ENCODE measurements around the gene PIGU.

PIGU gene

DNA sequence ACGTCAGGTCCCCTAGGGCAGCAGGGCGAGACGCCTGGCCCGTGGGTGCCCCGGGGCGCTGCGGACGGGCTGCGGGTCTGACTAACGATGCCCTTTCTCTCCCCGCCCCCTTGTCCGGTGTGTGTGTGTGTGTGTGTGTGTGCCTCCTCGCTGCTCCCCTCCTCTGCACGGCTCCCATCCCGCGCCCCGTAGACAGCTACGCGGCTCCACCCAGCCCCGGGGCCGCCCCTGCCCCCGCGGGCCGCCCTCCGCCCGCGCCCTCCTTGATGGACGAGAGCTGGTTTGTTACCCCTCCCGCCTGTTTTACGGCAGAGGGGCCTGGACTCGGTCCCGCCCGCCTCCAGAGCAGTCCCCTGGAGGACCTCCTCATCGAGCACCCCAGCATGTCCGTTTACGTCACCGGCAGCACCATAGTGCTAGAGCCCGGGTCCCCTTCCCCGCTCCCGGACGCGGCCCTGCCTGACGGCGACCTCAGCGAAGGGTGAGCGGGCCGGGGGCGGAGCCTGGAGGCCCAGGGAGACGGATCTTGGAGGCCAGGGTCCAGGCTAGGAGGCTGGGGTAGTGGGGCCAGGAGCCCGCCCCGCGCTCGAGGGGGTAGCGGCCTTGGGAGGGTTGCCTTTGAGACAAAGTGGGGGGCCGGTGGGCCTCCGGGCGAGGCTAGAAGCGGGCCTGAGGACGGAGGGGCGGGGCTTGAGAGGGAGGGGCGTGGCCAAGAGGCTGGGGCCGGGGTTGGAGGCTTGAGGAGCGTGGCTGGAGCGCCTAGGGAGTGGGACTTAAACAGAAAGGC lies 32.3 kb upstream of the PIGU start:
- Histone ChIP-seq H3F3A (ENCODE audit: control insufficient read depth, insufficient read depth) (peaks cover 14% of the 10 kb centered on the region), H3K4me1 (ENCODE audit: control insufficient read depth, low read length) (peaks cover 27% of the 10 kb centered on the region), H3K9me3 (ENCODE audit: control insufficient read depth, insufficient read depth, low read length) (no peaks in the 10 kb centered on the region), H3K27ac (ENCODE audit: low read depth, low read length) (peak overlapping the region; percentile 57), H3K4me2 (ENCODE audit: low read length) (peak overlapping the region; percentile 95), H3K27me3 (ENCODE audit: control insufficient read depth, low read length) (0 out of 2 replicates have a peak, but pooled peaks cover 2% of the 10 kb centered on the region), H3K9me2 (replicated peaks; ENCODE audit: control insufficient read depth, low read length) (no peaks in the 10 kb centered on the region), H3K79me2 (ENCODE audit: control insufficient read depth, low read length) (no peaks in the 10 kb centered on the region), H3K36me3 (ENCODE audit: control insufficient read depth, low read length) (no peaks in the 10 kb centered on the region), H4K20me1 (ENCODE audit: control insufficient read depth, insufficient read depth, low read depth, low read length) (no peaks in the 10 kb centered on the region), H3K4me3 (ENCODE audit: low read length) (peak overlapping the region; percentile 92)
- no peak for TF ChIP-seq EZH2phosphoT487 (IDR thresholded peaks at IDR 0.05; ENCODE audit: borderline replicate concordance, low read length)
- TF ChIP-seq CTCF (IDR thresholded peaks at IDR 0.05; ENCODE audit: low read depth, low read length, poor library complexity, severe bottlenecking): no peak

GRCh38 chr20:34708621-34709043 lies 31.7 kb upstream of the PIGU start:
- Histone ChIP-seq H3K4me1 (ENCODE audit: control insufficient read depth, low read length) (peaks cover 29% of the 10 kb centered on the region), H3K36me3 (ENCODE audit: control insufficient read depth, low read length) (no peaks in the 10 kb centered on the region), H3K4me3 (ENCODE audit: low read length) (peak overlapping the region; percentile 92), H3K4me2 (ENCODE audit: low read length) (peak overlapping the region; percentile 95), H3K9me3 (ENCODE audit: control insufficient read depth, insufficient read depth, low read length) (no peaks in the 10 kb centered on the region), H3K27ac (ENCODE audit: low read depth, low read length) (peak overlapping the region; percentile 57; the same call in 1 of the 2 replicates), H3K27me3 (ENCODE audit: control insufficient read depth, low read length) (peaks cover 2% of the 10 kb centered on the region; the same call in 1 of the 2 replicates), H3K79me2 (ENCODE audit: control insufficient read depth, low read length) (no peaks in the 10 kb centered on the region), H3F3A (ENCODE audit: control insufficient read depth, insufficient read depth) (peaks cover 14% of the 10 kb centered on the region), H4K20me1 (ENCODE audit: control insufficient read depth, insufficient read depth, low read depth, low read length) (no peaks in the 10 kb centered on the region), H3K9me2 (replicated peaks; ENCODE audit: control insufficient read depth, low read length) (no peaks in the 10 kb centered on the region)
- TF ChIP-seq CTCF (IDR thresholded peaks at IDR 0.05; ENCODE audit: low read depth, low read length, poor library complexity, severe bottlenecking) (peak; percentile 91), EZH2phosphoT487 (IDR thresholded peaks at IDR 0.05; ENCODE audit: borderline replicate concordance, low read length) (no peak)

DNA sequence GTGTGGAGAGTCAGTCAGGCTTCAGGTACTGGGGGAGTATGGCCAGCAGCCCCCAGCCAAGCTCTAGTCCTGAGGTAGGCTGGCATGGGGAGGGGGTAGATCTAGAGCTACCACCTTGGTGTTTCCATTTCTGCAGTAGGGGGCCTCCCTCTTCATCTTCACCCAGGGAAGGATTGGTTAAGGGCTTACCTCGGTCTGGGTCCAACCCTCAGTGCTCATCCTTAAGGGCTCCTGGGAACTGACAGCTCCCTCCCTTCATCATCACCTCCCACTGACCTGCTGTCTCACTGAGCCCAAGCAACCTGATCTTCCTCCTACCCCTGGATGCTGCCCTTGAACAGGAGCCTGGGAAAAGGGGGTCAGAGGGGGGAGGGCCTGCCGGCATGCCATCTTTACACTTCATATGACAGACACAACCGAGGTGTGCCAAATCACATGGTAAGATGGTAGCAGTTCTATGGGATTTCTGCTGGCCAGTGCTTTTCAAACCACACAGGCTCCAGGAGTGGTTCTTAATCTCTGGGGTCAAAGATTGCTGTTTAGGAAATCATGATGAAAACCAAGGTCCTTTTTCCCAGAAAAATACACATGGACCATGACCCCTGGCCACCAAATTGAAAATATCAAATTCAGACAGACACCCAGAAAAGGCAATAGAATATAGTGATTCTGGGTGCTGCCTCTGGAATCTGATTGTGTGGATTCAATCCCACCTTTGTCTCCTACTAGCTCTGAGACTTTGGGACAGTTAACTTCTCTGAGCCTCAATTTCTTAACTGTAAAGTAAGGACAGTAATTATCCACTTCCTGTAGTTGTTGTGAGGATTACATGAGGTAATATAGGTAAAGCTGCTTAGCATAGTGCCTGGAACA lies 30.3 kb upstream of the PIGU start:
- H3K4me1 ChIP-seq (ENCODE audit: control insufficient read depth, low read length): peaks cover 36% of the 10 kb centered on the region
- H3K4me3 ChIP-seq (ENCODE audit: low read length): no peak overlapping the region

More for the DNA sequence above, 30.3 kb upstream of the PIGU start:
- peaks cover 14% of the 10 kb centered on the region for H3F3A ChIP-seq (ENCODE audit: control insufficient read depth, insufficient read depth)
- H3K9me2 ChIP-seq (replicated peaks; ENCODE audit: control insufficient read depth, low read length): no peaks in the 10 kb centered on the region
- no peaks in the 10 kb centered on the region for H3K9me3 ChIP-seq (ENCODE audit: control insufficient read depth, insufficient read depth, low read length)
- H3K79me2 ChIP-seq (ENCODE audit: control insufficient read depth, low read length): no peaks in the 10 kb centered on the region
- TF ChIP-seq EZH2phosphoT487 (IDR thresholded peaks at IDR 0.05; ENCODE audit: borderline replicate concordance, low read length) (no peak), CTCF (IDR thresholded peaks at IDR 0.05; ENCODE audit: low read depth, low read length, poor library complexity, severe bottlenecking) (no peak)
- no peak overlapping the region for H3K27ac ChIP-seq (ENCODE audit: low read depth, low read length)
- peaks cover 7% of the 10 kb centered on the region for H3K27me3 ChIP-seq (ENCODE audit: control insufficient read depth, low read length)
- H3K36me3 ChIP-seq (ENCODE audit: control insufficient read depth, low read length): no peaks in the 10 kb centered on the region
- no peak overlapping the region for H3K4me2 ChIP-seq (ENCODE audit: low read length)
- H4K20me1 ChIP-seq (ENCODE audit: control insufficient read depth, insufficient read depth, low read depth, low read length): no peaks in the 10 kb centered on the region

All from DOHH2 (cell line).